OCI-LY3 (cell line): ENCODE results near the gene TMEM106C.

Experiments
- H2AFZ ChIP-seq: fragments of 200-600, 300-600 bp; shearing (Covaris generic); 2 replicates; pipeline ENCODE4 v1.6.0; 2014; ENCODE audit warnings: antibody characterized with exemption, low read depth, low read length
- H3K27ac ChIP-seq: fragments of 200-600, 300-600 bp; sonication (generic); 2 replicates; pipeline ENCODE4 v1.5.1; 2014; ENCODE audit warnings: mild to moderate bottlenecking, low read length, moderate library complexity, mixed read lengths
- H3K27me3 ChIP-seq: fragments of 200-600, 300-600 bp; sonication (generic); 2 replicates; pipeline ENCODE4 v1.6.1; 2014; ENCODE audit warnings: low read depth, low read length, mixed read lengths
- H3K36me3 ChIP-seq: fragments of 200-600, 300-600 bp; sonication (generic); replicated peaks from 2 replicates; pipeline ENCODE3; 2014; ENCODE audit warnings: low read depth, low read length, mixed read lengths
- H3K4me1 ChIP-seq: fragments of 300-600, 200-600 bp; sonication (generic); 2 replicates; pipeline ENCODE4 v1.6.1; 2014; ENCODE audit warnings: low read length, mixed read lengths
- H3K4me2 ChIP-seq: fragments of 200-600, 300-600 bp; sonication (generic); 2 replicates; pipeline ENCODE4 v1.6.1; 2014; ENCODE audit warnings: low read length, mixed read lengths
- H3K4me3 ChIP-seq: fragments of 300-600, 200-600 bp; sonication (generic); 2 replicates; pipeline ENCODE4 v1.5.1; 2014; ENCODE audit warnings: antibody characterized with exemption, mild to moderate bottlenecking, low read length, moderate library complexity
- H3K79me2 ChIP-seq: fragments of 300-600, 200-600 bp; shearing (Covaris generic); 2 replicates; pipeline ENCODE4 v1.6.1; 2014; ENCODE audit warnings: mild to moderate bottlenecking, low read length, mixed read lengths
- H3K9ac ChIP-seq: fragments of 300-600, 200-600 bp; shearing (Covaris generic); 2 replicates; pipeline ENCODE4 v1.6.0; 2014; ENCODE audit warnings: mild to moderate bottlenecking, low read length, moderate library complexity
- H3K9me3 ChIP-seq: fragments of 200-600, 300-600 bp; shearing (Covaris generic); 2 replicates; pipeline ENCODE4 v1.6.1; 2014; ENCODE audit warnings: low read length, mixed read lengths; ENCODE audit not compliant: insufficient read depth
- H4K20me1 ChIP-seq: fragments of 200-600, 300-600 bp; sonication (generic); 2 replicates; pipeline ENCODE4 v1.6.1; 2016; ENCODE audit warnings: low read length, mixed read lengths; ENCODE audit not compliant: insufficient read depth
- EZH2phosphoT487 ChIP-seq: fragments of 200-600 bp; shearing (Covaris generic); IDR thresholded peaks from 2 replicates; pipeline ENCODE4 v1.6.1; 2018; ENCODE audit warnings: antibody characterized with exemption, mixed run types, low read depth
- TF ChIP-seq, protein P1 (sequence below): fragments of 200-600, 300-600 bp; sonication (generic); IDR thresholded peaks from 2 replicates; pipeline ENCODE4 v1.5.1; 2014; ENCODE audit warnings: antibody characterized with exemption, low read length, low read depth

TMEM106C gene

DNA sequence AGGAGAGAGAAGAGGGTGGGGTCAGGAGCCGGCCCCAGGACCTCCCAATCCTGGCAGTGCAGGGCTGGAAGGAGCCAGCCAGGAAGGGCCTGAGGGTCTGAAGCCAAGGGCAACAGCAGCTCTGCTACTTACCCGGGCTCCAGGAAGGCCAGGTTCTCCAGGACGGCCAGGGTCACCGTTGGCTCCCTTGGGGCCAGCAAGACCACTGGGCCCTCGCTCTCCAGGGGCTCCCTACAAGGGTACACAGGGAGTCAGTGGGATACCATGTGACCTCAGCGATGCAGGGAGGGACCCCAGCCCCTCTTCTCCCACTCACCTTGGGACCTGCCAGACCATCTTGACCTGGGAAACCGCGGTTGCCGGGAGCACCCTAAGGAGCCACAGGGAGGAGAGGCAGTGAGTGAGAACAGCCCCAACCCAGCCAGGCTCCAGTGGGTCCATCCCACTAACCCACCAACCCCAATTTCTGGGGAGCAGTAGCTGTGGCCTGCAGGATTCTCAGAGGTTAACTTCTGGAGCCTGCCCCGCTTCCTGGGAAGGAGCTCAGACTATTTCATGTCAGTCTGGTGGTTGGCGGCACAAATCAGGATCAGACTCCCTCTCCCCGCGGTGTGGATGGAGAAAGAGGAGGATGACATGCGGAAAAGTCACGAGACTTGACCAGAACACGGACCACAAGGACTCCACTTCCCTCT lies 22.3 kb downstream of the TMEM106C start:
- H2AFZ ChIP-seq: no peak overlapping the region
- H3K79me2 ChIP-seq: no peaks in the 10 kb centered on the region
- H3K4me1 ChIP-seq: peaks cover 7% of the 10 kb centered on the region
- no peak overlapping the region for H3K9ac ChIP-seq
- H3K27me3 ChIP-seq: no peaks in the 10 kb centered on the region
- H3K27ac ChIP-seq: no peak overlapping the region
- H3K4me3 ChIP-seq: no peak overlapping the region
- H3K4me2 ChIP-seq: no peak overlapping the region
- H3K9me3 ChIP-seq: no peaks in the 10 kb centered on the region
- no peaks in the 10 kb centered on the region for H3K36me3 ChIP-seq
- no peak for TF ChIP-seq EZH2phosphoT487
- TF ChIP-seq, protein P1, sequence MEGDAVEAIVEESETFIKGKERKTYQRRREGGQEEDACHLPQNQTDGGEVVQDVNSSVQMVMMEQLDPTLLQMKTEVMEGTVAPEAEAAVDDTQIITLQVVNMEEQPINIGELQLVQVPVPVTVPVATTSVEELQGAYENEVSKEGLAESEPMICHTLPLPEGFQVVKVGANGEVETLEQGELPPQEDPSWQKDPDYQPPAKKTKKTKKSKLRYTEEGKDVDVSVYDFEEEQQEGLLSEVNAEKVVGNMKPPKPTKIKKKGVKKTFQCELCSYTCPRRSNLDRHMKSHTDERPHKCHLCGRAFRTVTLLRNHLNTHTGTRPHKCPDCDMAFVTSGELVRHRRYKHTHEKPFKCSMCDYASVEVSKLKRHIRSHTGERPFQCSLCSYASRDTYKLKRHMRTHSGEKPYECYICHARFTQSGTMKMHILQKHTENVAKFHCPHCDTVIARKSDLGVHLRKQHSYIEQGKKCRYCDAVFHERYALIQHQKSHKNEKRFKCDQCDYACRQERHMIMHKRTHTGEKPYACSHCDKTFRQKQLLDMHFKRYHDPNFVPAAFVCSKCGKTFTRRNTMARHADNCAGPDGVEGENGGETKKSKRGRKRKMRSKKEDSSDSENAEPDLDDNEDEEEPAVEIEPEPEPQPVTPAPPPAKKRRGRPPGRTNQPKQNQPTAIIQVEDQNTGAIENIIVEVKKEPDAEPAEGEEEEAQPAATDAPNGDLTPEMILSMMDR: no peak
- H4K20me1 ChIP-seq: no peaks in the 10 kb centered on the region

- H3K9ac ChIP-seq: no peak overlapping the region
- H3K9me3 ChIP-seq: no peaks in the 10 kb centered on the region
- H3K27me3 ChIP-seq: no peaks in the 10 kb centered on the region
- H3K4me2 ChIP-seq: no peak overlapping the region
- no peak overlapping the region for H3K27ac ChIP-seq
- H3K4me3 ChIP-seq: no peak overlapping the region
- TF ChIP-seq EZH2phosphoT487: no peak
- TF ChIP-seq, protein P1: no peak
- peaks cover 7% of the 10 kb centered on the region for H3K4me1 ChIP-seq
- no peaks in the 10 kb centered on the region for H3K36me3 ChIP-seq
- H2AFZ ChIP-seq: no peak overlapping the region
- no peaks in the 10 kb centered on the region for H3K79me2 ChIP-seq
- H4K20me1 ChIP-seq: no peaks in the 10 kb centered on the region
Observed at GRCh38 chr12:47986291-47986660, 22.9 kb downstream of the TMEM106C start.

DNA sequence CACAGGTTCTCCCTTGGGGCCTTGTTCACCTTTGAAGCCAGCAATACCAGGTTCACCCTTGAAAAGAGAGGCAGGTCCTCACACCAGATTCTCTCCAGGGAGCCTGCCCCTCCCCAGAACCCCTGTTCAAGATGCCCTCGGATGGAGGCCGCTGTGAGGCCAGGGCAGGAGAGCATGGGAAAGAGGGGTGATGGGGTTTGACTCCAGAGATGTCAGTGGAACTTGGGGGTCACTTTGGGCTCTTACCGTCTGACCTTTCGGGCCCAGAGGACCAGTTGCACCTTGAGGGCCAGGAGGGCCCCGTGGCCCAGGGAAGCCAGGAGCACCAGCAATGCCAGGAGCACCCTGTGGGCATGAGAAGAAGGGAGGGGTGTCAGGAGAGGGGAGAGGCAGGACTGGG lies 23.4 kb downstream of the TMEM106C start:
- Histone ChIP-seq H3K27ac (no peak overlapping the region), H3K4me2 (no peak overlapping the region), H3K9ac (no peak overlapping the region), H3K4me3 (no peak overlapping the region), H3K9me3 (no peaks in the 10 kb centered on the region), H4K20me1 (no peaks in the 10 kb centered on the region), H3K36me3 (no peaks in the 10 kb centered on the region), H3K4me1 (peaks cover 7% of the 10 kb centered on the region), H3K79me2 (no peaks in the 10 kb centered on the region), H2AFZ (no peak overlapping the region), H3K27me3 (no peaks in the 10 kb centered on the region)
- TF ChIP-seq EZH2phosphoT487: no peak
- TF ChIP-seq, protein P1: no peak

DNA sequence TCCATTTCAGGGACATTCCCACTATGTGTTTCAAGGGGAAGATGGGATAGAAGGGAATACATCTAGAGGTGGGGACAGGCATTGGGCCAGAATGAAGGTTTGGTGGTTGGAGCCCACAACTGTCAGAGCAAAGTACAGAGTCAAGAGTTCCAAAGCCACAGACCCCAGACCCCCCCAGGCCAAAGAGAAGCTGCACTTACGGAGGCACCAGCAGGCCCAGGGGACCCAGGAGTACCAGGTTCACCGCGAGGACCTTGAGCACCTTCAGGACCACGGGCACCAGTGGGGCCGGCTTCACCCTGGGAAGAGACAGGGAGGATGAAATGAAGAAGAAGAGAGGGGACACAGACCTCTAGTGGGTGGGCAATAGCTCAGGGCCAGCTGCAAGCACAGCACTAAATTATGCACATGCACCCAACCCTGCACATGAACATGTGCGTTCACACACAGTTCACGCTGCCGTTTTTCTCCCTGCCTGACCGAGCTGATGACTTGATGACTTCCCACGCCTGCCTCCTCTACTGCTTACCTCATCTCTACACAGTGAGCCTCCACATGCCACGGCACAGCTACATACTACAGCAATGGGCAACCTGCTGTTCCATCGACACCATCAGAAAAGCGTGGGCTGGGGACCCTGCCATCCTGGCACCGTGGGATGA lies 24.1 kb downstream of the TMEM106C start:
- no peak overlapping the region for H3K27ac ChIP-seq
- no peak overlapping the region for H3K9ac ChIP-seq
- H3K36me3 ChIP-seq: no peaks in the 10 kb centered on the region
- H3K4me2 ChIP-seq: no peak overlapping the region
- peaks cover 7% of the 10 kb centered on the region for H3K4me1 ChIP-seq
- H4K20me1 ChIP-seq: no peaks in the 10 kb centered on the region
- no peaks in the 10 kb centered on the region for H3K79me2 ChIP-seq
- TF ChIP-seq EZH2phosphoT487: no peak
- TF ChIP-seq, protein P1: no peak
- H3K4me3 ChIP-seq: no peak overlapping the region
- H2AFZ ChIP-seq: no peak overlapping the region
- H3K27me3 ChIP-seq: no peaks in the 10 kb centered on the region
- H3K9me3 ChIP-seq: no peaks in the 10 kb centered on the region
